OCI-LY1 (cell line): ENCODE data around the gene BCAN.

Source experiments
- EZH2 ChIP-seq: fragments of 200-600 bp; sonication (generic), shearing (Covaris generic); IDR thresholded peaks from 2 replicates; pipeline ENCODE4 v1.8.0; 2017; ENCODE audit warnings: borderline replicate concordance, mixed run types, mild to moderate bottlenecking, antibody characterized with exemption, low read length, moderate library complexity, mixed read lengths
- TF ChIP-seq, protein P1 (sequence below): fragments of 200-600 bp; sonication (generic), shearing (Covaris generic); IDR thresholded peaks from 2 replicates; pipeline ENCODE4 v1.5.1; 2017; ENCODE audit warnings: mild to moderate bottlenecking, antibody characterized with exemption, low read length, moderate library complexity, mixed read lengths

DNA sequence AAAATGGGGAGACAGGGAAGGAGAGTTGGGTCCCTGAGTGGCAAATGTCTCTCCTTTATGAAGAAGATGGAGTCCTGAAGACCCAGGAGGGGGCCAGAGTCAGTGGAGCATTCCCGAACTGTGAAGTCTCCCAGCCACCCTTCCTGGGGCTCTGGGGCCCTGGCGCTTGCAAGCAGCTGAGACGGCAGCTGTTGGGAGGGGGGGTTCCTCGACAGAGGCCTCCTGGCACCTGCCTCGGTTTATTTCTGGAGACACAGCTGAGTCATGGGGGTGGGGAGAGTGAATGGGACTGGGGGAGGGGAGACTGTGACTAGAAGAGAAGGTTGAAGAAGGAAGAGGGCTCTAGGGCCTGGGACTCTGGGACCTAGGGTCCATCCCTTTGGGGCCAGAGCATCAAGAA lies 21.3 kb downstream of the BCAN start:
- TF ChIP-seq, protein P1, sequence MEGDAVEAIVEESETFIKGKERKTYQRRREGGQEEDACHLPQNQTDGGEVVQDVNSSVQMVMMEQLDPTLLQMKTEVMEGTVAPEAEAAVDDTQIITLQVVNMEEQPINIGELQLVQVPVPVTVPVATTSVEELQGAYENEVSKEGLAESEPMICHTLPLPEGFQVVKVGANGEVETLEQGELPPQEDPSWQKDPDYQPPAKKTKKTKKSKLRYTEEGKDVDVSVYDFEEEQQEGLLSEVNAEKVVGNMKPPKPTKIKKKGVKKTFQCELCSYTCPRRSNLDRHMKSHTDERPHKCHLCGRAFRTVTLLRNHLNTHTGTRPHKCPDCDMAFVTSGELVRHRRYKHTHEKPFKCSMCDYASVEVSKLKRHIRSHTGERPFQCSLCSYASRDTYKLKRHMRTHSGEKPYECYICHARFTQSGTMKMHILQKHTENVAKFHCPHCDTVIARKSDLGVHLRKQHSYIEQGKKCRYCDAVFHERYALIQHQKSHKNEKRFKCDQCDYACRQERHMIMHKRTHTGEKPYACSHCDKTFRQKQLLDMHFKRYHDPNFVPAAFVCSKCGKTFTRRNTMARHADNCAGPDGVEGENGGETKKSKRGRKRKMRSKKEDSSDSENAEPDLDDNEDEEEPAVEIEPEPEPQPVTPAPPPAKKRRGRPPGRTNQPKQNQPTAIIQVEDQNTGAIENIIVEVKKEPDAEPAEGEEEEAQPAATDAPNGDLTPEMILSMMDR = no peak
- TF ChIP-seq EZH2 = no peak
